GM21723 (cell line): ENCODE data around the gene OR7A17.

Experiments
- ATAC-seq: cut with Tn5 transposase; IDR thresholded peaks from one replicate; pipeline ENCODE4 v1.9.1; 2021; ENCODE audit warnings: mild to moderate bottlenecking, moderate library complexity; ENCODE audit not compliant: unreplicated experiment

The OR7A17 gene

GRCh38 chr19:14886032-14886431 is at the start of gene OR7A17:
Gene OR7A17, minus strand, starts transcription at chr19:14886132. Its CDS starts 4,777 bp downstream, at chr19:14881355.
- no peak for ATAC-seq

DNA sequence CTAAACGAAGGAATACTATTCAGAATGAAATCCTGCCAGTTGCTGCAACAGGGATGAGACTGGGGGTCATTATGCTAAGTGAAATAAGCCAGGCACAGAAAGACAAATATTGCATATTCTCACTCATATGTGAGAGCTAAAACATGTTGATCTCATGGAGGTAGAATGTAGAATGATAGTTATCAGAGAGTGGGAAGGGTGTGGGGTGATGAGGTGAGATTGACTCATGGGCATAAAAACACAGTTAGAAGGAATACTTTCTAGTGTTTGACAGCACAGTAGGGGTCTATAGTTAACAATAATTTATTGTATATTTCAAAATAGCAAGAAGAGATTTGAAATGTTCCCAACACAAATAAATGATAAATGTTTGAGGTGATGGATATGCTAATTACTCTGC is 47.6 kb upstream of the OR7A17 start:
- no peak for ATAC-seq

GRCh38 chr19:14916848-14917247 is 30.9 kb upstream of the OR7A17 start:
- ATAC-seq = no peak

DNA sequence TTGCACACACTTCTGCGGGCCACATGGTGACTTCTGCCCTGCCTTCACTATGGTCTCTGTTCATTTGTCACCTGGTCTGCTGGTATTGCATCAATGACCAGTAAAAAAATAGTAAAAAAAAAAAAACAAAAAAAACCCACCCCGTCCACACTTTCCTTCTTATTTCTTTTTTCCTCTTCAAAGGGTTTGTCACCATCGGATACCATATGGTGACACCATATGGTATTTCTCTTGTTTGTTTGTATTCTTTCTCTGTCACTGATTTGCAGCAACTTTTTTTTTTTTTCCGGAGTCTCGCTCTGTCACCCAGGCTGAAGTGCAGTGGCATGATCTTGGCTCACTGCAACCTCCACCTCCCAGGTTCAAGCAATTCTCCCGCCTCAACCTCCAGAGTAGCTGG is 29.2 kb upstream of the OR7A17 start:
- no peak for ATAC-seq

DNA sequence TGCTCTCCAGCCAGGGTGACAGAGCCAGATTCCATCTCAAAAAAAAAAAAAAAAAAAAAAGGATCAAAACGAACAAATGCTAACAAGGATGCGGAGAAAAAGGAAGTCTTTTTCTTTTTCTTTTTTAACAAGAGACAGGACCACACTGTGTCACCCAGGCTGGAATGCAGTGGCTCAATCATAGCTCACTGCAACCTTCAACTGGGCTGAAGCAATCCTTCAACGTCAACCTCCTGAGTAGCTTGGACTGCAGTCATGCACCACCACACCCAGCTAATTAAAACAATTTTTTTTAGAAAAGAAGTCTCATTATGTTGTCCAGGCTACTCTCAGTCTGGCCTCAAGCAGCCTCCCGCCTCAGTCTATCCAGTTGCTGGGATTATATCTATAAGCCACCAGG is 20.8 kb upstream of the OR7A17 start:
- ATAC-seq = no peak

DNA sequence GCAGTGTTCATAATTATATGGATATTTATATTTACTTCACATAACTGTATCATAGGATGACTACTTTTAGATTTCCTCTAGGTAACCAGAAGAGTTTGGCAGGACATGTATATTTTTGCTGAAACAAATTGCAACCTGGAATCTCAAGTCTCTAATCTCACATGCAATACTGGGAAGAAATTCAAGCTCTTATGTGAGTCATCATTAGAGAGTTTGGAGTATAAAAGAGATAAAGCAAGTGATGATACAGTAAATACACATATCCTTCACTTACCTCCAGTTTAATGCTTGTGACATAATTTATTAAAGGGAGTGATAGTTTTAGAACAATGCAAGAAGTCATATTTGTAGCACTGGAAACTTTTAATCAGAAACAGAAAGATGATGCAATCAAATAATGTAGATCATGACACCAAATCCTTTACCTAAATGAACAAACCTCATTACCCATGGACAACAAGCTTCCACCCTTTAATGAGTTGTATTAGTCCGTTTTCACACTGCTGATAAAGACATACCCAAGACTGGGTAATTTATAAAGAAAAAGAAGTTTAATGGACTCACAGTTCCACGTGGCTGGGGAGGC is 15.8 kb upstream of the OR7A17 start:
- no peak for ATAC-seq

- ATAC-seq = no peak
Observed at GRCh38 chr19:14890643-14891379, 4.9 kb upstream of the OR7A17 start.

DNA sequence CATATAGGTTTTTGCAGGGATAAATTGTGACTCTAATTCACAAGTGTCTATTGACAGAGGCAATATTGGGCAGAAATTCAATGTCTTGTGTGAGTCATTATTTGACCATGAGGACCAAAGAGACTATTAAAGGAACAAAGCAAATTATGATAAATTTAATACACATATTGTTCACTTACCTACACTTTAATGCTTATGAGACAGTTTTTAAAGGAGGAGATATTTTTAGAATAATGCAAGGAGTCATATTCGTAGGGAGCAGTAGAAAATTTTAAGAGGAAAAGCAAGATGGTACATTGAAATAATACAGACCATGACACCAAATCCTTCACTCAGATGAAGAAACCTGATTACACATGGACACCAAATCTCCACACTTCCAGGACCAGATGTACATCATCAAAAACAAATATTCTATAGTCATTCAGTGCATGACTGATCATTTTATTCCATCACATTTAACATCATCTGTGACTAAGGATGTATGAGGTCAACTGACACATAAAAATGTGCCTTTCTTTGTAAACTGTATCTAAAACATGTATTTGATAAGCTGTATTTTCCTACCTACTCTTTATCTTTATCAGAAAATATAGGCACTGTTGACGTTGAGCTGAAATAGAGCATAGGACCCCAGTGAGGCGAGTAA is 4.2 kb upstream of the OR7A17 start:
- ATAC-seq = no peak

DNA sequence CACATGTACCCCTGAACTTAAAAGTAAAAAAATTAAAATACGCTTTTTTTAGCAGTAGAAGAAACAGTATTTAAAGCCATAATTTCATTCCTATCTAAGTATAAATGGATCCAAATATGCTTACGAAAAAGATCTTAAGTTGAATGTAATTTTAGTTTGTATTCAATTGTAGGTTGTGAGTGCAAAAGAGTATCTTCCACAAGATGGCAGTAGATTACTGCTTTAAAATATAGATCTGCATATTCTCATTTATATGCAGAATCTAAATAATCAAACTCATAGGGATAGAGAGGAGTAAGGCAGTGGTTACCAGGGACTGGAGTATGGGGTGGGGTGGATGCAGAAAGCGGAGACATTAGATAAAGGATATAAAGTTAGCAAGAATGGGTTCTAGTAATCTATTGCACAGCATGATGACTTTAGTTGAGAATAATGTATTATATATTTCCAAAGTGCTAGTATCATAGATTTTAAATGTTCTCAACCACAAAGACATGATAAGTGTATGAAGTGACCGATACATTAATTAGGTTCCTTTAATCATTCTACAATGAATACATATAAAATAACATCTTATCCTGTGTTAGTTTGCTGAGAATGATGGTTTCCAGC is 14.2 kb downstream of the OR7A17 start:
- ATAC-seq = no peak

DNA sequence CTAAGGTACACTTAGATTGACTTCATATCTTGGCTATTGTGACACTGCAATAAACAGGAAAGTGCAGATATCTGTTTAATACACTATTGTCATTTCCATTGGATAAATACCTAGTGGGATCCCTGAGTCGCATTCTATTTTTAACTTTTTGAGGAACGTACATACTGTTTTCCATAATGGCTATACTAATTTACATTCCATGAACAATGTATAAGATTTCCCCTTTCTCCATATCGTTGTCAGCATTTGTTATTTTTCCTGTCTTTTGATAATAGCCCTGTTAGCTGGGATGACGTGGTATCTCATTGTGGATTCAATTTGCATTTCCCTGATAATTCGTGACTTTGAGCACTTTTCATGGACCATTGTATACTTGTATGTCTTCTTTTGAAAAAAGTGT is 17.4 kb downstream of the OR7A17 start:
- no peak for ATAC-seq

DNA sequence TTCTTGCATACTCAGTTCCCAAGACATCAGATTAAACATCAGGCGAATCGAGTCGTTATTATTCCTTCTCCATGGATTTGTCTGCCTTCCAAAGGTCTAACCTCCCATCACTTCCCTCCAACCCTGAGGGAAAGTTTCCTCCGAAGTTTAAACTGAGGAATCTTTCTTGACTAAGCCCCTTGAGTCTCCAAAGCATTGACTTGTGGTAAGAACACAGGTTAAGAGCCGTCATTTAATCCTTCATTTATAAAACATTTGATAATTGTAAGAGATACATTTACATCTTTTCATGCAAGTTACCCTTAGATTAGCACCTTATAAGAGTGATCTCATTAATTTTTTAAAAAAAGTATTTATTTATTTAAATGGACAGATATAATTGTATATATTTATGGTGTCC is 37.1 kb downstream of the OR7A17 start, which contains the start of gene OR7A10:
OR7A10 (minus strand) TSS at position 101 of the 400 bp plus-strand sequence. CDS start 7,045 bp downstream, outside the sequence.
- ATAC-seq = no peak

DNA sequence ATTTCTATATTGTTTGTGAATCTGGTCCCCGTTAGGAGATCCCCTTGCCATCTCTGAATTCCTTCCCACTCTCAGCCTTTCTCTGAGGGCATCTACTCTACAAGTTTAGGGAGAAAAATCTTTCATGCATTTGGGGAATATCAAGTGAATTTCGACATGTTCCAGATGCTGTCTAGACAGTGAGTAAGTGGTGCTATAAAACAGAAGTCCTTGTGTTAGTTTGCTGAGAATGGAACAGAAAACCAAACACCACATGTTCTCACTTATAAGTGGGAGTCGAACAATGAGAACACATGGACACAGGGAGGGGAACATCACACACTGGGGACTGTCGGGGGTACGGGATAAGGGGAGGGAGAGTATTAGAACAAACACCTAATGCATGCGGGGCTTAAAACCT is 42.4 kb downstream of the OR7A17 start:
- no peak for ATAC-seq

DNA sequence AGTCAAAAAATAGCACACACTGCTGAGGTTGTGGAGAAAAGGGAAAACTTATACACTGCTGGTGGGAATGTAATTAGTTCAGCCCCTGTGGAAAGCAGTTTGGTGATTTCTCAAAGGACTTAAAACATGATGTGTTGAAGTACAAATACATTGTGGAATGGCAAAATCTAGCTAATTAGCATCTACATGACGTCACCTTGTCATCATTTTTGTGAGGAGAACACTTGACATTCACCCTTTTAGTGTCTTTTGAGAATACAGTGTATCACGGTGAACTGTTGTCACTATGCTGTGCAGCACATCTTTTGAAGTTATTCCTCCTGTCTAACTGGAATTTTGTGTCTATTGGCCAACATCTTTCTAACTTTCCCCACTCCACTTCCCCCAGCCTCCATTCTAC is 42.8 kb downstream of the OR7A17 start:
- no peak for ATAC-seq

GRCh38 chr19:14840206-14840605 is 45.7 kb downstream of the OR7A17 start:
- no peak for ATAC-seq

- ATAC-seq = no peak
Observed at GRCh38 chr19:14837391-14837790, 48.5 kb downstream of the OR7A17 start.

DNA sequence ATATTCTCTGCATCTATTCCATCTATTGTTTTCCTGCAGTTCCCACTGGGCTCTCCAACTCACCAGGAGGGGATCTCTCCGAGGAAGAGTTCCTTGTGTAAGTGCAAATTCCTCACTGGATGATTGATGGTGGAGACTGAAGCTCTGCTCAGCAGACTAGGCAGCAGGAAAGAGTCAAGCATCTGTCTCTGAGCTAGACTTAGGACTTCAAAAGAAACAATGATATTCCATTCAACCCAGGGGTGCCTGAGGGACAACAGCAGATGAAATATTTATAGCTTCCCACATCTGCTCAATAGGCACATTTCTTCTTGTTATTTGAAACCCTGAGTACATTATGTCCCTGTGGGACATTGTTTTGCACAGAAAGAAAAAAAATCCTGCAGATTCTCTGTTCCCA is 50.9 kb downstream of the OR7A17 start, which contains the start of the genes OR7A5 and OR7C1:
OR7A5 (minus strand) TSS at position 175 of the 400 bp plus-strand sequence. CDS start 6,944 bp downstream, outside the sequence.
OR7C1 (minus strand) TSS at position 175 of the 400 bp plus-strand sequence. CDS start 35,049 bp downstream, outside the sequence.
- ATAC-seq = no peak

DNA sequence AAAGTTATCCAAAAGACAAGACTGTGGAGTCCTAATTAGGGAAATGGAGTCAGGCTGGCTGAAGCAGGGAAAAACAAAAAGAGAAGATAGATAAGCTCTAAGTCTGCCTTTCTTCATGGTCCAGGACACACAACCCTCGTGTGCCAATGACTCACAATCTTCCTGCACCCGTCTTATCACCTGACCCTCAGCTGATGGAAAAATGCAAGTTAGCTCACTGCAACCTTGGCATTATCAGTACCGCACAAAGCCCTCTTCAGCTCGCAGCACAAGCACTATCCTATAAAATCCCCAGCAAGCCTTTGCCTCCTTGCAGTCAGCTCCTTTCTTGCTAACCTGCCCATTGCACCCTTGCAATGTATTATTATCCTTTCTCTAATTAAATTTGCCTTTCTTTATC is 55.2 kb downstream of the OR7A17 start:
- ATAC-seq = no peak
